NCI-H128 (cell line): Measurements from ENCODE around the gene SUN5.
"Not testable (repeated sequence)": the region's sequence is repeated elsewhere in the genome, so short reads cannot be mapped to it uniquely, and the experiment has no call there.

Experiments used
- DNase-seq: peaks from one replicate; lab custom pipeline; 2025; ENCODE audit not compliant: unreplicated experiment; lab: John Stamatoyannopoulos, UW

Gene SUN5

GRCh38 chr20:32978009-32978335 lies 26.3 kb downstream of the SUN5 start:
- DNase-seq, result no peak

GRCh38 chr20:32977281-32978008 lies 26.8 kb downstream of the SUN5 start:
- no peak for DNase-seq

GRCh38 chr20:32976746-32977145 lies 27.5 kb downstream of the SUN5 start:
- no peak for DNase-seq

GRCh38 chr20:32975698-32976674 lies 28.2 kb downstream of the SUN5 start:
- no peak for DNase-seq

- DNase-seq, result not testable (repeated sequence)
These were observed 29.1 kb downstream of the SUN5 start for GRCh38 chr20:32975121-32975520.

GRCh38 chr20:32974204-32975064 lies 29.8 kb downstream of the SUN5 start:
- DNase-seq, result not testable (repeated sequence)

- no peak for DNase-seq
These were observed 31.0 kb downstream of the SUN5 start for GRCh38 chr20:32973077-32973717.

- no peak for DNase-seq
These were observed 31.8 kb downstream of the SUN5 start for GRCh38 chr20:32972181-32973076.

GRCh38 chr20:32971703-32972161 lies 32.5 kb downstream of the SUN5 start:
- DNase-seq, result no peak

- no peak for DNase-seq
These were observed 33.3 kb downstream of the SUN5 start for GRCh38 chr20:32970973-32971300.

GRCh38 chr20:32970115-32970972 lies 33.9 kb downstream of the SUN5 start:
- no peak for DNase-seq

- DNase-seq, result no peak
These were observed 34.7 kb downstream of the SUN5 start for GRCh38 chr20:32969356-32970114.

- no peak for DNase-seq
These were observed 35.6 kb downstream of the SUN5 start for GRCh38 chr20:32968478-32969241.

- no peak for DNase-seq
These were observed 36.2 kb downstream of the SUN5 start for GRCh38 chr20:32967961-32968457.

- DNase-seq, result no peak
These were observed 37.1 kb downstream of the SUN5 start for GRCh38 chr20:32966881-32967781.

- DNase-seq, result no peak
These were observed 37.9 kb downstream of the SUN5 start for GRCh38 chr20:32966382-32966781.
